RKO (cell line): ENCODE results near the gene DNAL1.

Experiments used
- DNase-seq: peaks from one replicate; pipeline ENCODE4 v3.0.0-alpha.2; 2016; ENCODE audit warnings: low spot score

Gene DNAL1

GRCh38 chr14:73744874-73745529, 100.2 kb downstream of the DNAL1 start:
- no peak for DNase-seq

GRCh38 chr14:73745571-73746519, 101.1 kb downstream of the DNAL1 start:
- DNase-seq = no peak

GRCh38 chr14:73746520-73747378, 102.0 kb downstream of the DNAL1 start:
- DNase-seq = no peak

DNA sequence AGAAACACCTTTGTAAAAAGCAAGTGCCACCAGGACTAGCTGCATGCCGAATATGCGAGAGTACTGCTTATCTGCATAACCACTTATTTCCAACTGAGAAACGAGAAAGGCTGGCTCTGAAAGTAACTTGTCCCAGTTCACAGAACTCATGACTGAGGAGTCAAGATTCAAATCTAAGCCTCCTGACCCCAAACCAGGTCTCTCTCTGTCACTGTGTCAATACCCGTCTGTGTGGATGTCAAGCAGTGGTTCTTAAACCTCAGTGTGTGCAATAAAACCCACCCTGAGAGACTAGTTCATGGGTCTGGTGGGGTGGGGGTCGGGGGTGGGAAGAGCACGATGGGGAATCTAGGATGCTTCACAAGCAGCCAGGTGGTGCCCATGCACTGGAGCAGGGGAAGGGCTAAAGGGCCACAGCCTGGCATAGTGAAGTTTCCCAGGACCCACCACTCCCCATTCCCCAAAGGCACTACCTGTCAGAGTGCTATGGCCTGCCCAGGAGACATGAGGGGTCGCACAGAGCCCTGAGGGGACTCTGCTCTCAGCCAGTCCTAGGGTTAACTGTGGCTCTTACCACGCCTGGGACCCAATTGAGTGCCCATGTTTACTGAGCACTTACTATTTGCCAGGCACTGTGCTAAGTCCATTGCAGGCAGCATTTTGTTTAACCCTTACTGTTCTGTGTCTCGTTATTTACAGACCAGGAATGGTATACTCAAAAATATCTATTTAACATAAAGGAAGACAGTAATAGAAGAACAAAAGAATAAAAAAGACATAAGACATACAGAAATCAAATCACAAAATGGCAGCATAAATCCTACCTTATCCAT, 102.8 kb downstream of the DNAL1 start:
- DNase-seq = no peak

GRCh38 chr14:73748858-73749357, 104.1 kb downstream of the DNAL1 start:
- no peak for DNase-seq

DNA sequence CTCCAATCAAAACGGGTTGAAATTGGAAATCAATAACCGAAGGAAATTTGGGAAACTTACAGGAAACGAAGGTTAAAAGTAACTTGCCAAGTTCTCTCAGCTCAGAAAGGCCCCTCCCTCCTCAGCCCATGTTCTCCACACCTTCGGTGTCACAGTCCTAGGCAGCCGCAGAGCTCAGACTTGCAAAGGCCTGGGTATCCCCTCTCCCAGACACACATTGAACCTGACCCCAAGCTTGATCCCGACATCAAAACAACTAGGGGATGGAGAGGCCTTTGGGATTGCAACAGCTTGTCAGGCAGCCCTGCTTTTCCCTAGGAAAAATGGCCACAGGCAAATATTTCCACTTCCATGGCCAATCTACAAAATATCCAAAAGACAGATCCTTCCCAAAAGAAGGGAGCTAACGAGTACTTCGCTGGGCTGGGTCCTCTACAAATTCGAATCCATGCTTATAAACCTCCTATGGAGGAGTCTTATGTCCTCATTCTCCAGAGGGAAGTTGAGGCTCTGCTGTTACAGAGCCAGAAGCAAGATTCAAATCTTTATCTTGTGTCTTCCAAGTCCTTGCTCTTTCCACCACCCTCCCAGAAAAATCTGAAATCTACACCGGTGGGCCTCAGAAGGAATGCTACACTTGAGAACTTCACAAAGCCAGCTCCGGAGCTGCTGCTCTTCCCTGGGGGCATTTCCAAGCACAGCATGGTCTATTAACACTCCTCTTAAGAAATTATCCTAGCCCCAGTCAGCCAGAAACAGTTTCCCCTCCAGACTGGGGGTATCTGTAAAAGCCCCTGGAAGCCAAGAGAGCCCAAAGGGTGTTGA, 105.1 kb downstream of the DNAL1 start:
- no peak for DNase-seq

GRCh38 chr14:73750531-73750901, 105.7 kb downstream of the DNAL1 start:
- DNase-seq = no peak

GRCh38 chr14:73751157-73751691, 106.4 kb downstream of the DNAL1 start:
- DNase-seq = no peak

DNA sequence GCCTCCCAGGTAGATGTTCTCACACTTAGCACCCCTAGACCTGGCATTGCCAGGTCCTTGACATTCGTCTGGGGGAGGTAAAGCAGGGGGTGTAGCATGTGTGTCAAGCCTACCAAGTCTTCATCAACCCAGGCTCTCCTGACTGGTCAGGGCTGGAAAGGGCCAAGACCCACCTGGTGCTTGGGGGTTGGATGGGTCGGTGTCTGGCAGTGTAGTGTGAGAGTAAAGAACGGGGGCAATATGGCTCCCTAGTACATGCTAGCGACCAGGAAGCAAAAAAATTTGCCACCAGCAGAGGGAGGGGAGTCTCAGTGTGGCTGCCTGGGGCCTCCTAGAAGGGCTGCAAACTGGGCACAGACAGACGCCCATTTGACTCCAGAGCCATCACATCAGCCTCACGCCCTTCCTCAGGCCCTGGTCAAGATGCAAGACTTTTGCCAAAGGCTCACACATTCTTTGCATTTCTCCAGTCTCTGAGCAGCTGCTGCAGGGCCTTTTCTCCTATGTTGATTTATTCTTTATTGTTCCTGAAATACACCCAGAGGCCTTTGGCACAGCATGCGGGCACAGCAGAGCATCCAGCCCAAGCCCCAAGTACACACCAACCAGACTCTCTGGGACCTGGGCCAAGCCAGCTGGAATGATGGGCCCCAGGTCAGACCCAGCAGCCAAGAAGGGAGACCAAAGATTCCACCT, 107.7 kb downstream of the DNAL1 start:
- DNase-seq = no peak
